GM23248 (cell line): ENCODE measurements around the gene FAM193A.

Experiments used
- EZH2 ChIP-seq: fragments of 200-600 bp; sonication (generic); IDR thresholded peaks from 2 replicates; pipeline ENCODE4 v1.6.1; 2018; ENCODE audit warnings: antibody characterized with exemption, mild to moderate bottlenecking; ENCODE audit not compliant: insufficient read depth, poor library complexity, severe bottlenecking
- EZH2phosphoT487 ChIP-seq: fragments of 200-600 bp; sonication (generic); IDR thresholded peaks from 2 replicates; pipeline ENCODE4 v1.6.1; 2018; ENCODE audit warnings: antibody characterized with exemption, moderate library complexity, mild to moderate bottlenecking, low read depth; ENCODE audit not compliant: insufficient read depth

GRCh38 chr4:2686379-2687265, 150.2 kb downstream of the FAM193A start:
- no peak for TF ChIP-seq EZH2phosphoT487
- no peak for TF ChIP-seq EZH2
